ENCODE results near the gene SCGB1A1. TPM values are rescaled to one million over a fixed set of nuclear protein-coding genes. Genes with fewer than 3 reads are reported as not detected.

Gene SCGB1A1
- total and polyA plus RNA-seq, 7 donors, result 11.4 TPM; not detected in 6

DNA sequence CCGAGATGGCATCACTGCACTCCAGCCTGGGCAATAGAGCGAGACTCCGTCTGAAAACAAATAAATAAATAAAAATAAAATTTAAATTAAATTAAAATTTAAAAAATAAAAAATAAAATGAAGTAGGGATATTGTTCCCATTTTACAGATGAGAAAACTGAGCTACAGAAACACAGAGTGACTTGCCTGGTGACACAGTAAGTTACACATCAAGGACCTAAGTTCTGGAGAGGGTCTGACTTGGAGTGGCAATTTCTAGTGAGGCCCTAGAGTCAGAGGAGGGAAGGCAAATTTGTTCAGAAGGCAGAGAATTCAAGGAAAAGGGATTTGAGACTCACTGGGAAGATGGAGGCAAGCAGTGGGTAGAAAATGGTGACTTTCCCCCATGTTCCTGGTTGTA is 2.0 kb downstream of the SCGB1A1 start:
- no peaks in the 10 kb centered on the region for H3K27me3 ChIP-seq
- H3K4me3 ChIP-seq, result no peak overlapping the region
- 94 to 98% methylated on average over 3 of the region's 3 CpGs for WGBS, 2 donors
- no peaks in the 10 kb centered on the region for H3K36me3 ChIP-seq
- no peak for DNase-seq
- peaks cover 0 to 79% (median 59%) of the 10 kb centered on the region in 4 donors for H3K4me1 ChIP-seq
- intact Hi-C loops (cut with DNase I), result loop anchor here (5.0 kb wide), 2 partner anchors 81 to 141 kb away; no protein-coding TSS in a partner anchor
- H3K27ac ChIP-seq, result peak overlapping the region in 3 of 4 donors; percentile 78 to 81 (median 81)
- H3K9me3 ChIP-seq, result no peaks in the 10 kb centered on the region
- no peak for TF ChIP-seq POLR2A (IDR thresholded peaks at IDR 0.05)
- TF ChIP-seq CTCF (IDR thresholded peaks at IDR 0.05), result no peak
- no peak for TF ChIP-seq EP300 (IDR thresholded peaks at IDR 0.05)
- TF ChIP-seq POLR2AphosphoS5 (IDR thresholded peaks at IDR 0.05), result no peak

GRCh38 chr11:62421996-62422395 is 3.2 kb downstream of the SCGB1A1 start:
- Histone ChIP-seq H3K4me3 (no peak overlapping the region), H3K27ac (peak overlapping the region in 3 of 4 donors; percentile 77 to 81 (median 81)), H3K36me3 (no peaks in the 10 kb centered on the region), H3K9me3 (no peaks in the 10 kb centered on the region), H3K27me3 (no peaks in the 10 kb centered on the region), H3K4me1 (peaks cover 0 to 89% (median 69%) of the 10 kb centered on the region in 4 donors)
- no peak for DNase-seq
- WGBS, 2 donors, result 51 to 75% methylated on average over 7 of the region's 7 CpGs
- intact Hi-C loops (cut with DNase I), result loop anchor here (2.0 to 5.0 kb wide), 3 partner anchors 27 to 140 kb away; no protein-coding TSS in a partner anchor
- TF ChIP-seq POLR2AphosphoS5 (IDR thresholded peaks at IDR 0.05) (peak in 1 of 4 donors; percentile 7), POLR2A (IDR thresholded peaks at IDR 0.05) (no peak)

DNA sequence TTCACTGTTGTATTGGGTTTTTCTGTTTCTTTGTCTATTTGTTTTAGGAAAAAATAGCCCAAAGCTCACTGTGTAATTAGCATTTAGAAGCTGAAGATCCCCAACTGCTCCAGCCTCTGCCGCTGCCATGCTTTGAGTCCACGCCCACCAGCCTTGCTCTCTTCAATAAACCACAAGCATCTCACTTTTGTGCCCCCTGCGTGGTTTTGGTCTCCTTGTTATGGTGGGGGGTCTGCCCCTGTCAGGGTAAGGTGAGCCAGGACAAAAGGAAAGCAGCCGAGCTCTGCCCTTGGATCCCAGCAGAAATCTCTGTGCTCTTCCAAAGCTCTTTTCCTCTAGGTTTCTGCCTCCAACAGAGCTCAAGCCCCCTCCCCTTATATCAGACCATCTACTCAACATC is 4.2 kb downstream of the SCGB1A1 start:
- TF ChIP-seq EP300 (IDR thresholded peaks at IDR 0.05), result no peak
- Histone ChIP-seq H3K4me3 (no peak overlapping the region), H3K9me3 (no peaks in the 10 kb centered on the region), H3K36me3 (no peaks in the 10 kb centered on the region), H3K27ac (peak overlapping the region in 3 of 4 donors; percentile 77 to 81 (median 81)), H3K27me3 (no peaks in the 10 kb centered on the region), H3K4me1 (peaks cover 0 to 93% (median 76%) of the 10 kb centered on the region in 4 donors)
- WGBS, 2 donors, result 60 to 82% methylated on average over 4 of the region's 4 CpGs
- DNase-seq, result no peak
- intact Hi-C loops (cut with DNase I), result loop anchor here (2.0 to 5.0 kb wide), 3 partner anchors 28 to 139 kb away; no protein-coding TSS in a partner anchor

GRCh38 chr11:62427630-62428233 is 8.9 kb downstream of the SCGB1A1 start:
- Histone ChIP-seq H3K27me3 (no peaks in the 10 kb centered on the region), H3K4me3 (no peak overlapping the region), H3K4me1 (peaks cover 0 to 96% (median 81%) of the 10 kb centered on the region in 4 donors), H3K27ac (peak overlapping the region; percentile 43 to 81 (median 79)), H3K36me3 (no peaks in the 10 kb centered on the region), H3K9me3 (no peaks in the 10 kb centered on the region)
- WGBS, 2 donors, result 46 to 59% methylated on average over 6 of the region's 6 CpGs
- no peak for TF ChIP-seq POLR2A (IDR thresholded peaks at IDR 0.05)
- TF ChIP-seq POLR2AphosphoS5 (IDR thresholded peaks at IDR 0.05), result peak in 1 of 4 donors; percentile 57
- no peak for TF ChIP-seq CTCF (IDR thresholded peaks at IDR 0.05)
- TF ChIP-seq EP300 (IDR thresholded peaks at IDR 0.05), result peak in 1 of 4 donors; percentile 34
- intact Hi-C loops (cut with DNase I), result no loop called here
- no peak for DNase-seq

GRCh38 chr11:62428871-62429560 is 10.2 kb downstream of the SCGB1A1 start:
- H3K27ac ChIP-seq, result peak overlapping the region in 3 of 4 donors; percentile 77 to 81 (median 81)
- WGBS, 2 donors, result 79 to 84% methylated on average over 8 of the region's 8 CpGs
- TF ChIP-seq POLR2A (IDR thresholded peaks at IDR 0.05) (no peak), POLR2AphosphoS5 (IDR thresholded peaks at IDR 0.05) (no peak), CTCF (IDR thresholded peaks at IDR 0.05) (no peak), EP300 (IDR thresholded peaks at IDR 0.05) (no peak)
- no peaks in the 10 kb centered on the region for H3K9me3 ChIP-seq
- no peaks in the 10 kb centered on the region for H3K36me3 ChIP-seq
- no peak for DNase-seq
- H3K4me3 ChIP-seq, result no peak overlapping the region
- H3K27me3 ChIP-seq, result no peaks in the 10 kb centered on the region
- H3K4me1 ChIP-seq, result peaks cover 0 to 97% (median 91%) of the 10 kb centered on the region in 4 donors
- intact Hi-C loops (cut with DNase I), result no loop called here

All from sigmoid colon (tissue), 7 donors.